ENCODE results near the gene EZH2. TPM values are rescaled to one million over a fixed set of nuclear protein-coding genes. Genes with fewer than 3 reads are reported as not detected.

EZH2 gene
- total RNA-seq, 6 experiments from 2014 or later: 1.2 to 4.2 (median 1.9) TPM

GRCh38 chr7:148799893-148800555 lies 84.1 kb downstream of the EZH2 start:
- ATAC-seq (no peak), DNase-seq (no peak)
- TF ChIP-seq POLR2A (IDR thresholded peaks at IDR 0.05): no peak
- TF ChIP-seq, protein P1, sequence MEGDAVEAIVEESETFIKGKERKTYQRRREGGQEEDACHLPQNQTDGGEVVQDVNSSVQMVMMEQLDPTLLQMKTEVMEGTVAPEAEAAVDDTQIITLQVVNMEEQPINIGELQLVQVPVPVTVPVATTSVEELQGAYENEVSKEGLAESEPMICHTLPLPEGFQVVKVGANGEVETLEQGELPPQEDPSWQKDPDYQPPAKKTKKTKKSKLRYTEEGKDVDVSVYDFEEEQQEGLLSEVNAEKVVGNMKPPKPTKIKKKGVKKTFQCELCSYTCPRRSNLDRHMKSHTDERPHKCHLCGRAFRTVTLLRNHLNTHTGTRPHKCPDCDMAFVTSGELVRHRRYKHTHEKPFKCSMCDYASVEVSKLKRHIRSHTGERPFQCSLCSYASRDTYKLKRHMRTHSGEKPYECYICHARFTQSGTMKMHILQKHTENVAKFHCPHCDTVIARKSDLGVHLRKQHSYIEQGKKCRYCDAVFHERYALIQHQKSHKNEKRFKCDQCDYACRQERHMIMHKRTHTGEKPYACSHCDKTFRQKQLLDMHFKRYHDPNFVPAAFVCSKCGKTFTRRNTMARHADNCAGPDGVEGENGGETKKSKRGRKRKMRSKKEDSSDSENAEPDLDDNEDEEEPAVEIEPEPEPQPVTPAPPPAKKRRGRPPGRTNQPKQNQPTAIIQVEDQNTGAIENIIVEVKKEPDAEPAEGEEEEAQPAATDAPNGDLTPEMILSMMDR (IDR thresholded peaks at IDR 0.05): no peak
- H3K9me3 ChIP-seq: no peaks in the 10 kb centered on the region
- no peak overlapping the region for H3K4me3 ChIP-seq
- no peaks in the 10 kb centered on the region for H3K27me3 ChIP-seq
- 89% methylated on average over 3 of the region's 10 CpGs for WGBS (ENCODE audit: insufficient coverage, low coverage, low lambda C conversion rate, missing lambda C conversion rate)
- H3K4me1 ChIP-seq: no peaks in the 10 kb centered on the region
- no peak overlapping the region for H3K27ac ChIP-seq
- intact Hi-C loops (cut with DNase I): no loop called here
- peaks cover 0 to 66% (median 32%) of the 10 kb centered on the region in 4 donors for H3K36me3 ChIP-seq

DNA sequence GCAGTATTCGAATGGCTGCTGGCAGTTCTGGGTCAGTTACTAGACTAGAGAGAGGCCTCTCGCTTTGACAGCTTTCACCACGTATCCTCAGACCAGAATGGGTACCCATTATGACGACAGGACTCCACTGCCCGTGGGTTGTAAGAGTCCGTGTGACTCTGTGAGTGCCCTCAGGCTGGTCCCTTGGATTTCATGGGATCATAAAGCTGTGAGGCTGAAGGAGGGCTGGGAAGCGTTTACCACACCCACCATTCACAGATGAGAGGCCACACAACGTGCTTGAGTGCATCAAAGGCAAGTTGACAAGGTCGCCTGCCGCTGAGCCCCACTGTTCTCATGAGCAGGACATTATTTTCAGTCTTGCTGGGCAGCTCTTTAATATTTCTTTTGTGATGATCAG lies 87.2 kb downstream of the EZH2 start:
- Histone ChIP-seq H3K4me3 (no peak overlapping the region), H3K27ac (no peak overlapping the region), H3K27me3 (no peaks in the 10 kb centered on the region), H3K4me1 (no peaks in the 10 kb centered on the region), H3K36me3 (peaks cover 0 to 92% (median 38%) of the 10 kb centered on the region in 4 donors), H3K9me3 (no peaks in the 10 kb centered on the region)
- TF ChIP-seq POLR2A (IDR thresholded peaks at IDR 0.05): no peak
- TF ChIP-seq, protein P1 (IDR thresholded peaks at IDR 0.05): no peak
- intact Hi-C loops (cut with DNase I): no loop called here
- ATAC-seq: no peak
- 80% methylated on average over 1 of the region's 10 CpGs for WGBS (ENCODE audit: insufficient coverage, low coverage, low lambda C conversion rate, missing lambda C conversion rate)
- no peak for DNase-seq

GRCh38 chr7:148794476-148794875 lies 89.6 kb downstream of the EZH2 start:
- no peak for TF ChIP-seq POLR2A (IDR thresholded peaks at IDR 0.05)
- TF ChIP-seq, protein P1 (IDR thresholded peaks at IDR 0.05): no peak
- Histone ChIP-seq H3K27ac (no peak overlapping the region), H3K4me1 (no peaks in the 10 kb centered on the region), H3K4me3 (no peak overlapping the region), H3K9me3 (no peaks in the 10 kb centered on the region), H3K36me3 (peaks cover 0 to 92% (median 30%) of the 10 kb centered on the region in 4 donors), H3K27me3 (no peaks in the 10 kb centered on the region)
- intact Hi-C loops (cut with DNase I): no loop called here
- 100% methylated on average over 3 of the region's 3 CpGs for WGBS (ENCODE audit: insufficient coverage, low coverage, low lambda C conversion rate, missing lambda C conversion rate)
- ATAC-seq: no peak
- no peak for DNase-seq

GRCh38 chr7:148793590-148793989 lies 90.5 kb downstream of the EZH2 start:
- Histone ChIP-seq H3K36me3 (peaks cover 0 to 91% (median 28%) of the 10 kb centered on the region in 4 donors), H3K4me3 (no peak overlapping the region), H3K9me3 (no peaks in the 10 kb centered on the region), H3K27ac (no peak overlapping the region), H3K27me3 (no peaks in the 10 kb centered on the region), H3K4me1 (no peaks in the 10 kb centered on the region)
- DNase-seq: no peak
- intact Hi-C loops (cut with DNase I): no loop called here
- no peak for ATAC-seq
- TF ChIP-seq POLR2A (IDR thresholded peaks at IDR 0.05): no peak
- TF ChIP-seq, protein P1 (IDR thresholded peaks at IDR 0.05): no peak
- WGBS (ENCODE audit: insufficient coverage, low coverage, low lambda C conversion rate, missing lambda C conversion rate): 86% methylated on average over 1 of the region's 1 CpG

All from right lobe of liver (tissue), 6 donors.